Raji (cell line): ENCODE results near the gene PIK3R5.
A peak's percentile ranks its signal among the peaks of the same experiment; 100 is the strongest.

ENCODE experiments used
- POLR2A ChIP-seq: IDR thresholded peaks from 2 replicates; pipeline ENCODE4 v1.6.1; 2011; ENCODE audit warnings: low read depth, low read length, control low read depth; ENCODE audit not compliant: insufficient read depth

The PIK3R5 gene

GRCh38 chr17:8961829-8962228 lies 3.7 kb downstream of the PIK3R5 start:
- no peak for TF ChIP-seq POLR2A

DNA sequence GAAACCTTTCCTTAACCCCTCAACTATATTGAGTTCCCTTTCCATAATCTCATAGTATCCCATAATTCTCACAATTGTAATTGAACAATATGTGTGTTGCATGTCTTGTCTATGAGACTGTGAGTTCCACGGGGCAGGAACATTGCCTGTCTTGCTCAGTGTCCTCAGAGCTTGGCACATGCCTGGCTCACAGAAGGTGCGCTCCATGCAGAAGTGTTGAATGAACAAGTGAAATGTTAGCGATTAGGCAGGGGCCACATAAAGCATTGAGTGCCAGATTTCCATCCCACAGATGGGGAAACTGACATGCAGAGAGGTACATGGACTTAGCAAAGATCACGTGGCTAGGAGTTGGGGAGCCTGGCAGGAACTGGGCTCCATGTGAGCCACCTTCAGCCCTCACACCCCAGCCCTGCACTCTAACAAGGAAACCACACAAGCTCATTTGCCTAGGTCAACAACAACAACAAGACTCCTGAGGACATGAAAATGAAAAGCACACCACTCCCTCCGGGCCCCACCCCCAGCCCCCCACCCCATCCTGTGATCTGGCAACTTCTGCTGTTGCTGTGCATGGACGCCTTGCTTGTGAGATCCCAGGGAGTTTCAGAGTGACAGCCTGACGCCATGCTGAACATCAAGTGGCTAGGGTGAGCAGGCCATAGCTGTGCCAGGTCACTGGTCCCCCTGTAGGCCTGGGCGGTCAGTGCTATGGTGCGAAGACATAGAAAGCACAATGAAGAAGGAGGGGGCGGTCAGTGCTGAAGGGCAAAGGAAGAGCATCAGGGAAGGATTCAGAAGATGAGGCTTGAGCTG lies 5.0 kb downstream of the PIK3R5 start:
- no peak for TF ChIP-seq POLR2A

DNA sequence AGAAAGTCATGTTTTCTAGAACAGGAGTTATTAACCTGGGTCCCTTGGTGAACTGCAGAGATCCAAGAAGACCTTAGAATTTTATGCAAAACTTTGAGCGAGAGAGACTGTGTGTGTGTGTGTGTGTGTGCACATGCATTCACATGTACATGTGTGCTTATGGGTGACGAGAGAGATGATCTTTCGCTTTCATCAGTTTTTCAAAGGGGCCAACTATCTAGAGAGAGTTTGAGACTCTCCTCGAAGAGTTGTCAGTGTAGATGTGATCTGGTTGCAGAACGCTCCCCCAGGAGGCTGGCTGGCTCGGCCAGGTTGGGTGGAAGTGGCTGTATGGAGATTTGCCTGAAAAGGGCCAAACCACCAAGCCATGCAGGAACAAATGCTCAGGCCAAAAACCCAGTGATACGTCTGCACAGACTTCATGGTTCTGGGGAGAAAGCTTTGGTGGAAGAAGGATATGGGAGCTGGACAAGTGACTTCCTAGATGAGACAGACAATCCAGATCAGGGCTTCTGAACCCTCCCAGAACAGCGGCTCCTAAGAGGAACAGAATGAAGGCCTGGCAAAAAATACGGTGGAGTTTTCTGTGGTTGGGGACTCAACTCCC lies 6.1 kb downstream of the PIK3R5 start:
- no peak for TF ChIP-seq POLR2A

GRCh38 chr17:8957721-8958120 lies 7.8 kb downstream of the PIK3R5 start:
- no peak for TF ChIP-seq POLR2A

DNA sequence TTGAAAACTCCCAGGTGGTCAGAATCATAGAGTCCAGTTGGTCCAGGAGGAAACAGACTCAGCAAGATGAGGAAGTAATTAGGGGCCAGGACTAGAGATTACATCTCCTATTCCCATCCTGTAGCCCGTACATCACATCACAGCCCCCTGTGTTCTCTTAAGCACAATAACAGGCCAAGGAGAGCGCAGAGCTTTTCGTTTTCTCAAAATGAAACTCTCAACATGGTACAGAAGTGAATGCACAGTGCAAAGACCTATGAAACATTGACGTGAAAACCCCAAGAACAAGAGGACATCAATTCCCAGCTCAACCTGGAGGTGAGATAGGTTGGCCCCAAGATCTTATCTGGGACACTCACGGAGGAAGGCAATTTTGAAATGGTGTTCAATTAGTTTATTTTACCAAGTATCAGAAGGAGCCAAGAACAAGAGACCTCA lies 9.0 kb downstream of the PIK3R5 start:
- no peak for TF ChIP-seq POLR2A

DNA sequence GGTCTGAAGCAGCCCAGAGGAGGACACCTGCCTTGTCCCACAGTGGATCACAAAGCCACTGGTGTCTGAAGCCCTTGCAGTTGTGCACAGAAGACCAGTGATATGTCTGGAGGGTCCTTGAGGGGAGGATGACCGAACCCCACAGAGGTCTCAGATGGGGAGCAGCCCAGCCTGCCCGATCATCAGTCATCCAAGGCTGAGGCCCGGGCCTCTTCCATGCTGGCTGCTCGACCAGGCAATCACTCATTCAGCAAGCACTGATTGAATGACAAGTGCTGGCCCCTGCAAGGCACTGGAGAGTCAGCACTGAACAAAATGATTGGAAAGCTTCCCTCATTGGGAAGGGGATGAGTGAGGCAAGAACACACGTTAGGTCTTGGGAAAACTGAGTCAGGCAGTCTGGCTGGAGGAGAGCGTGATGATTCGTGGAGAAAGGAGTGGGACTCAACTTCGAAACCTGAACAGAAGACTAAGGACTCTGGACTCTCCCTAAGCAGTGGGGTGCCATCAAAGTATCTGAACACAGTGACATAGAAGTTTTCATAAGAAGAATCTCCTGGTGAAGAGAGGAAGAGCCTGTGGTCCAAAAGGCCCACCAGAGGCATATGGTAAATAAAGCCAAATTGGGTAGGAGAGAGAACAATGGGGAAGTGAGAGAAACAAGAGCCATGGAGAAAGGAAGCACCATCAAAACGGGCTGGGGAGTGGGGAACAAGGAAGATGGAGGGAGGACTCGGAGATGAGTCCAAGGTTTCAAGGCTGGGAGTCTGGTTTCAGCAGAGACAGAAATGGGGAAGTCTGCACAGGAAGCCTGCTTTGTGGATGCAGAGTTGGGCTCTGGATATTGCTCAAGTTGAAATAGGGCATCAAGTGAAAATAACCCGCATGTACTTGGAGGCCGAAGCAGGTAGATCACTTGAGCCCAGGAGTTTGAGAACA lies 10.2 kb downstream of the PIK3R5 start:
- TF ChIP-seq POLR2A = no peak

- TF ChIP-seq POLR2A = 0 out of 2 replicates have a peak, but pooled peaks have one; percentile 31
Measured at GRCh38 chr17:8954339-8954738, 11.2 kb downstream of the PIK3R5 start.

DNA sequence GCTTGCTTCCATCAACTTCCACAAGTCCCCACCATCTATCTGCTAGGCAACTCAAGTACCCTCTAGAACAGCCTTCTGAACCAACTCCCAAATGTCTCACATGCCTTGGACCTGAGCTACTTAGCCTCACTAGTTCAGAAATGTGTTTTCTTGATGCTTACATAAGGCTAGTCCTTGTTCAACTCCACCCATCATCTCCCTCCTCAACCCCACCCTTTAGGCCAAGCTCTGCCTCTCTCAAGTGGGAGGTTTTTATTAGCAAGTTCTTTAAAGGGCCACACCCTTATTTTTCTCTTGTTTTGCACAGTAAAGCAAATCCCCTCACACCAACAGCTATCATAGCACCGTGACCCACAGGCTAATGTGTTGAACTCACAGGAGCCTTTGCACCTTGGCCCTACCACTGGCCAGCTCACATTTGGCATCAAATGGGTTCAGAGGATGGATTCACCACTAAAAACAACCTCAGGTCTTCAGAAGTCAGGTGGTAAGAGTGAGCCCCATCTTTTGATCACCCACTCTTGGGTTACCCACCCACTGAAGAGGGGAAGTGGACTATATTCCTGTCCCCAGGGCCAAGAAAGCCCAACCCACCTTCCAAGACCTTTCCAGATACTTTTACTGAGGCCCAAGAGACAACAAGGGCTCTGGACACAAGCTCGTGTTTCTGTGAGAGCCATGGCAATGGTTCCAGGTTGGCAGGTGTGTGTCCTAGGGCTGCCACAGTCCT lies 12.2 kb downstream of the PIK3R5 start:
- TF ChIP-seq POLR2A = no peak

GRCh38 chr17:8952191-8952590 lies 13.3 kb downstream of the PIK3R5 start:
- TF ChIP-seq POLR2A = no peak

- no peak for TF ChIP-seq POLR2A
Measured at GRCh38 chr17:8951206-8951605, 14.3 kb downstream of the PIK3R5 start.

GRCh38 chr17:8949061-8949661 lies 16.3 kb downstream of the PIK3R5 start:
- no peak for TF ChIP-seq POLR2A

DNA sequence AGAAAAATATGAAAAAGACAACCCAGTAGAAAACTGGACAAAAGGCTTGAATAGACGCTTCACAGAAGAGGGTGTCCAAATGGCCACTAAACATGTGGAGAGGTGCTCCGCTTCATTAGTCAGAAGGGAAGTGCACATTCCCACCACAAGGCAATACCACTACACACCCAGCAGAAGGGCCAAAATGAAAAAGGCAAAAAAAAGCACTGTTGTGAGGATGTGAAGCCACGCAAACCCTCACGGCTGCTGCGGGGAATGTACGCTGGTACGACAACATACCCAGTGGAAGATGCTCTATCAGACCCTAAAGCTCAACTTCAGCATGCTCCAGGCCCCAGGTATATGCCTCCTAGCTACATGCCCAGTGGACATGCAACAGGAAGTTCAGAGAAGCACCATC lies 17.0 kb downstream of the PIK3R5 start:
- TF ChIP-seq POLR2A = no peak

GRCh38 chr17:8947201-8947600 lies 18.3 kb downstream of the PIK3R5 start:
- TF ChIP-seq POLR2A = no peak

DNA sequence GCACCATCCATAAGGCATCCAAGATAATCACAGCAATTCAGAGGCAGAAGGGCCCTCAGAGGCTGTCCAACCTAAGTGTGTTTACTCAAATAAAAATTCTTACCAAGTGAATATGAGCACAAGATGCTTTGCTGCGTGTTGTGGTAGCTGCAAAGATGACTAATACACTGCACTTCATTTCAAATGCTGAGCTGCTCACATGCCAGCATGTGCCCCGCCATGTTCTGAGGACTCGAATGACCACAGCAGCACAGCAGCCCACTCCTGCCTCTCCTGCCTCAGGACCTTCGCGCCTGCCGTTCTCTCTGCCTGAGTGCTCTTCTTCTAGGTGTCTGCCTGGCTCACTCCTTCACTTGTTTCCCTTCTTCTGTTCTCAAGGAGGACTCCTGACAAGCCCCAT lies 19.0 kb downstream of the PIK3R5 start:
- TF ChIP-seq POLR2A = no peak

GRCh38 chr17:8946071-8946470 lies 19.4 kb downstream of the PIK3R5 start:
- TF ChIP-seq POLR2A = no peak

GRCh38 chr17:8944748-8945147 lies 20.8 kb downstream of the PIK3R5 start:
- no peak for TF ChIP-seq POLR2A
